Smooth muscle cell of the brain vasculature (primary cell): Measurements from ENCODE around the gene UBE2D3.
"Not testable (repeated sequence)": the region's sequence is repeated elsewhere in the genome, so short reads cannot be mapped to it uniquely, and the experiment has no call there.

Source experiments
- DNase-seq: peaks from one replicate; pipeline ENCODE4 v3.0.0-alpha.2; 2012; ENCODE audit warnings: low read depth, low spot score

The UBE2D3 gene

GRCh38 chr4:102826890-102827673 is at the start of gene UBE2D3:
Gene UBE2D3, minus strand, starts transcription at chr4:102827551. Its CDS starts 1,043 bp downstream, at chr4:102826508.
- DNase-seq, result peak; percentile 87

GRCh38 chr4:102871772-102872171 is 44.4 kb upstream of the UBE2D3 start:
- no peak for DNase-seq

DNA sequence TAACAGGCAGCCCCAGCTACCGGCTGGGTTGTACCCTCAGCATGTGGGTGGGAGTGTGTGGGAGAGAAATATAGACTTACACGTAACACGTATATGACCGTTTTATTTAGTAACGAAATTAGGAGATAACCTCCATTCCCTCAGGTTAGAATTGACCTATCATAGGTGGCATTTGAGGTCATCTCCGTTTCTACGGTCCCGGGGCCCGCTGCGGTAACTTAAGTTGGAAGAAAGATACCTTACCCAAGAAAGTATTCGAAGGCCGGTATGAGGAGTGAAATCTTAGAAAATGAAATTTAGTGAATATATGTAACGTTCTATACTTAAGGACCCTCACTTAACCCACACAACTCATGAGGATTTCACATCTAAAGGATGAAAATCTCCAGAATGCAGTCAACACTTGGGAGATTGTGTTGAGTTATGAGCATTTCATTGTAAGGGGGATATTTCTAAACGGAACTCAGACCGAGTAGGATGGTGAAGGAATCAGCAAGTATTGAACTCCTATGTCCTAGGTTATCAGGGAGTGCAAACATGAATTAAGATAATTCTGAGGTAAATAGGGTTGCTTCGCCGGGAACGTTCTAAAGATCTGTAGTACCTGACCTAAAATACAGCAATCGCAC is 42.3 kb upstream of the UBE2D3 start:
- peak; percentile 18 for DNase-seq

GRCh38 chr4:102868781-102869568 is 41.6 kb upstream of the UBE2D3 start, which contains the start of gene CISD2:
Gene CISD2, plus strand, starts transcription at chr4:102868992. Its CDS starts 93 bp downstream, at chr4:102869085.
- peak; percentile 78 for DNase-seq

DNA sequence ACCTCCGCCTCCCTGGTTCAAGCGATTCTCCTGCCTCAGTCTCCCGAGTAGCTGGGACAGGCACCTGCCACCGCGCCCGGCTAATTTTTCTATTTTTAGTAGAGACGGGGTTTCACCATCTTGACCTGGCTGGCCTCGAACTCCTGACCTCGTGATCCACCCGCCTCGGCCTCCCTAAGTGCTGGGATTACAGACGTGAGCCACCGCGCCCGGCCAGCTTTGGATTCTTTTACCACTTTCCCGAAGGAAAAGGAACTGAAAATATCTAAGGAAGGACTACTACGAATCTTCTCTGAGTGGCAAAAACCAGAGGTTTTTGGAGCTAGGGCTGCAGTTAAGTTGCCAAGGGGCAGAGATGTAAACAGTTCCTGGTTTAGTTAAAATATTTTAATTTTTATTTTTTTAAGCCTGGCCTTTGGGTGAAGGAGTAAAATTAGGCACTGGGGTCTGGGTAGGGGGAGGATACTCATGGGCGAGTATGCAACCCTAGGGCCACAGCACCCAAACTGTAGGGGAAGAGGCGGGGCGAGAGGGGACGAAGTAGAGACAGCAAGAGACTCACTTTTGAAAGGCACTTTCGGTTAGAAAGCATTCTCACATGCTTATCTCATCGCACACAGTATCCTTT is 40.9 kb upstream of the UBE2D3 start:
- DNase-seq, result no peak

- no peak for DNase-seq
These were observed 40.2 kb upstream of the UBE2D3 start for GRCh38 chr4:102867278-102868152.

GRCh38 chr4:102865327-102865726 is 38.0 kb upstream of the UBE2D3 start:
- not testable (repeated sequence) for DNase-seq

GRCh38 chr4:102862747-102863146 is 35.4 kb upstream of the UBE2D3 start:
- no peak for DNase-seq

GRCh38 chr4:102862016-102862415 is 34.7 kb upstream of the UBE2D3 start:
- DNase-seq, result no peak

- no peak for DNase-seq
These were observed 33.4 kb upstream of the UBE2D3 start for GRCh38 chr4:102860611-102861324.

DNA sequence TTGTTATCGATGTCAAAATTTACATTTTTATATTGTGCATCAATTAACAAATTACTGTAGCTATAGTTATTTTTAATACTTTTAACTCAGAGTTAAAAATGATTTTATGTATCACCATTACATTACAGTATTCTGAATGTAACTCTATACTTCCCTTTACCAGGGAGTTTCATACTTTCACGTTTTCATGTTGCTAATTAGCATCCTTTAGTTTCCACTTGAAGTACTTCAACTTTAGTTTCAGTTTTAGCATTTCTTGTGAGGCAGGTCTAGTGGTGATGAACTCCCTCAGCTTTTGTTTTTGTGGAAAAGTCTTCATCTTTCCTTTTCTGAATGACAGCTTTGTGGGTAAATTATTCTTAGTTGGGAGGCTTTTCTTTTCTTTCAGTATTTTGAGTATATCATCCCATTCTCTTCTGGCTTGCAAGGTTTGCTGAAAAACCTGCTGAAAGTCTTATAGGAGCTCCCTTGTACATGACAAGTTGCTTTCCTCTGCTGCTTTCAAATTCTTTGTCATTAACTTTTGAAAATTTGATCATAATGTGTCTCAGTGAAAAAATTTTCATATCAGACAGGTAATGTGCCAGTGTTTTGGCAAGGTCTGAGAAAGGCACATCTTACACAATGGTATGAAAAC is 31.6 kb upstream of the UBE2D3 start:
- DNase-seq, result no peak

DNA sequence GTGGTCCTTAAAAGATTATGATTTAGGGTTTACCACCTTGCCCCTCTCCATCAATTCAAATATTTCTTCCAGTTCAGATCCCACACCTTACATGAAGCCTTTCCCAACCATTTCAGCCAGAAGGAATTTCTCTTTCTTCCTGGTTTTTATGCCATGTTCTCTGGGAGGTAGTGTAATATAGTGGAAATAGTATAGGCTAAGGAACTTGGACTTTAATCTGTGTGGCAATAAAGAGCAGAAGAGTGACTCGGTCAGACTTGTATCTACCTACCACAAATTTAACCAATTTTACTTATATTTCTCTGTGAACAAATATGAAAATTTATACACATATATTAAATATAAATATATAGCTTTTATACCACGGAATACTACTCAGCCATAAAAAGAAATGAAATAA is 23.0 kb upstream of the UBE2D3 start:
- no peak for DNase-seq

- no peak for DNase-seq
These were observed 22.3 kb upstream of the UBE2D3 start for GRCh38 chr4:102849579-102850104.

DNA sequence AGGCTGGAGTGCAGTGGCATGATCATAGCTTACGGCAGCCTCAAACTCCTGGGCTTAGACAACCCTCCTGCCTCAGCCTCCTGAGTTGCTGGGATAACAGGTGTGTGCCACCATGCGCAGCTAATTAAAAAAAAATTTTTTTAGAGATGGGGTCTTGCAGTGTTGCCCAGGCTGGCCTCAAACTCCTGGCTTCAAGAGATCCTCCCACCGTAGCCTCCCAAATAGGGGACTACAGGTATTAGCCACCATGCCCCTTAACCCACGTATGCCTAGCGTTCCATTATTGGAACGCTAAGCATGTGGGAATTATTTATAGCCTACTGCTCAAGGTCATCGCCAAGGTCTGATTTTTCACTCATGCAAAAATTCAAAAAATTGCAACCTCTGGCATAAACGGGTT is 20.3 kb upstream of the UBE2D3 start:
- no peak for DNase-seq

DNA sequence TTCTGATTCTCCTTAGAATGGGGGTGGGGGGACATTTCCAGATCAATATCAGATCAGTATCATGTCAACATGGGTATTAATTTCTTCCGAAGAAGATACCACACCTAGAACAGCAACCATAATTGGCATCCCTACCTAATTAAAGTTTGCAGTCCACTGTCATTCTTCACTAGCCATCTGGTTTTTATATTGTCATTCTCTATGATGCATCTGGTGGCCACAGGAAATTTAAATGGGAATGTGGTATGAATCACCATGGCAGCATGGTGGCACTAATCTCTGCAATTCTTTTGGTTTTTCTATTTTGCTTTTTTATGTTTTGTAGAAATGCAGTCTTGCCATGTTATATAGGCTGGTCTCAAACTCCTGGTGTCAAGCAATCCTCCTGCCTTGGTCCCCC is 16.6 kb upstream of the UBE2D3 start:
- DNase-seq, result no peak

- DNase-seq, result no peak
These were observed 15.9 kb upstream of the UBE2D3 start for GRCh38 chr4:102843273-102843672.

GRCh38 chr4:102842367-102842766 is 15.0 kb upstream of the UBE2D3 start:
- no peak for DNase-seq

DNA sequence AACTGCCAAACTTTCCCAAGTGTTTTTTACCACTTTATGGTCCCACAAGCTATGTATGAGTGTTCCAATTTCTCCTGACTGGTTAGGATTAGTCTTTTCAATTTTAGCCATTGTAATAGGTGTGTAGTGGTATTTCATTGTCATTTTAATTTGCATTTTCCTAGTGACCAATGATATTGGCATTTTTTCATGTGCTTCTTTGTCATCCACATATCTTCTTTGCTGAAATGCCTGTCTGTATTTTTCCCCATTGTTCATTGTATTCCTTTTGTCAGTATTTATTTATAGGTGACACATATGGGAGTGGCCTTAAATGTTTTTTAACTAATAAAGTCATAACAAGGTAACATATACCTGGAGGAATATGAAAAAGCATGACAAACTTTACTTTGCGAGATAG is 9.2 kb upstream of the UBE2D3 start:
- DNase-seq, result no peak

GRCh38 chr4:102832667-102833066 is 5.3 kb upstream of the UBE2D3 start:
- DNase-seq, result no peak
